RWPE2 (cell line): ENCODE data around the gene GNA14.
A peak's percentile ranks its signal among the peaks of the same experiment; 100 is the strongest.
"Not testable (repeated sequence)": the region's sequence is repeated elsewhere in the genome, so short reads cannot be mapped to it uniquely, and the experiment has no call there.

ENCODE experiments used
- ATAC-seq: fragments of 200-7000 bp; cut with Tn5 transposase; 3 replicates; pipeline ENCODE4 v1.9.1; 2021; ENCODE audit warnings: low read depth
- DNase-seq: peaks from one replicate; pipeline ENCODE4 v3.0.0-alpha.2; 2020; ENCODE audit warnings: low spot score
- H3K27ac ChIP-seq: fragments of 450-650 bp; 2 replicates; pipeline ENCODE4 v1.5.1; 2017; ENCODE audit warnings: mild to moderate bottlenecking; ENCODE audit not compliant: poor library complexity, severe bottlenecking
- H3K27me3 ChIP-seq: fragments of 250-450 bp; sonication (Bioruptor Pico); 2 replicates; pipeline ENCODE4 v1.5.1; 2021; ENCODE audit warnings: mild to moderate bottlenecking, moderate library complexity; ENCODE audit not compliant: insufficient read depth, poor library complexity, severe bottlenecking
- H3K36me3 ChIP-seq: fragments of 250-450 bp; sonication (Bioruptor Pico); 2 replicates; pipeline ENCODE4 v1.5.1; 2020; ENCODE audit warnings: low read depth, mild to moderate bottlenecking, moderate library complexity
- H3K4me1 ChIP-seq: fragments of 250-450 bp; sonication (Bioruptor Pico); 2 replicates; pipeline ENCODE4 v1.5.1; 2021; ENCODE audit warnings: mild to moderate bottlenecking, moderate library complexity; ENCODE audit not compliant: insufficient read depth, poor library complexity, severe bottlenecking
- H3K4me3 ChIP-seq: fragments of 250-450 bp; sonication (Bioruptor Pico); 2 replicates; pipeline ENCODE4 v1.5.1; 2021; ENCODE audit warnings: mild to moderate bottlenecking, moderate library complexity; ENCODE audit not compliant: severe bottlenecking
- H3K9me3 ChIP-seq: fragments of 250-450 bp; sonication (Bioruptor Pico); 2 replicates; pipeline ENCODE4 v1.5.1; 2021; ENCODE audit warnings: mild to moderate bottlenecking, moderate library complexity; ENCODE audit not compliant: severe bottlenecking
- TF ChIP-seq, protein P1 (sequence below): fragments of 450-650 bp; IDR thresholded peaks from one replicate; pipeline ENCODE4 v1.5.1; 2017; ENCODE audit warnings: mild to moderate bottlenecking, moderate library complexity; ENCODE audit not compliant: poor library complexity, severe bottlenecking

GNA14 gene

DNA sequence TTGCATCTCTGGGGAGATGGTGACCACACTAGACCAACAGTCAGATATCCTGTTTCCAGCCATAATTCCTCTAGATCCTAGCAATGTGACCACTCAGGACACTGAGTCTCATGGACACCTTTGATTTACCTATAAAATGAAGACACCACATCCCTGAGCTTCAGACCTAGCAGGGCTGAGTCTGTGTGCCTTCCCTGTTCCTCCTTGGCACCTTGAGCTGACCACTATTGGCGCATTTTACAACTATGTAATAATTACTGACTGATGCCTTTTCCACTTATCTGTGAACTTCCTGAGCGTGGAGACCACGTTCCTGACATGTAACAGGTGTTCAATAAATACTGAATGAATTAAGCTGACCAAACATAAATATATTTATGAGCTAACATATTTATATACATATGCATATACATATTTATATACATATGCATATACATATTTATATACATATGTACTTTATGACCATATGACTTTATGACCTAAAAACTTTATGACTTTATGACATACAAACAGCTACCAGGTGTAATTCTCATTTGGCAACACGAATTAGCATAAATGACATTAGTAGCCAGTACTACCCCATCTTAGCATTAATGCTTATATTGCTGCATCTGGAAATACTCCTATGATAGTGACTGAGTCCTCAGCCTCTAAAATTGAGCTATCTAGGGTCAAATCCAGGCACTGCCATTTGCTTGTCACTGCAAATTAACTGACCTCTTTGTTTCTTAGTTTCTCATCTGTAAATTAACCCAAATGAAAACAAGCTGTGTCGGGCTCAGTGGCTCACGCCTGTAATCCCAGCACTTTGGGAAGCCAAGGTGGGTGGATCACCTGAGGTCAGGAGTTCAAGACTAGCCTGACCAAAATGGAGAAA is 150.6 kb downstream of the GNA14 start:
- TF ChIP-seq, protein P1, sequence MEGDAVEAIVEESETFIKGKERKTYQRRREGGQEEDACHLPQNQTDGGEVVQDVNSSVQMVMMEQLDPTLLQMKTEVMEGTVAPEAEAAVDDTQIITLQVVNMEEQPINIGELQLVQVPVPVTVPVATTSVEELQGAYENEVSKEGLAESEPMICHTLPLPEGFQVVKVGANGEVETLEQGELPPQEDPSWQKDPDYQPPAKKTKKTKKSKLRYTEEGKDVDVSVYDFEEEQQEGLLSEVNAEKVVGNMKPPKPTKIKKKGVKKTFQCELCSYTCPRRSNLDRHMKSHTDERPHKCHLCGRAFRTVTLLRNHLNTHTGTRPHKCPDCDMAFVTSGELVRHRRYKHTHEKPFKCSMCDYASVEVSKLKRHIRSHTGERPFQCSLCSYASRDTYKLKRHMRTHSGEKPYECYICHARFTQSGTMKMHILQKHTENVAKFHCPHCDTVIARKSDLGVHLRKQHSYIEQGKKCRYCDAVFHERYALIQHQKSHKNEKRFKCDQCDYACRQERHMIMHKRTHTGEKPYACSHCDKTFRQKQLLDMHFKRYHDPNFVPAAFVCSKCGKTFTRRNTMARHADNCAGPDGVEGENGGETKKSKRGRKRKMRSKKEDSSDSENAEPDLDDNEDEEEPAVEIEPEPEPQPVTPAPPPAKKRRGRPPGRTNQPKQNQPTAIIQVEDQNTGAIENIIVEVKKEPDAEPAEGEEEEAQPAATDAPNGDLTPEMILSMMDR: no peak
- H3K27me3 ChIP-seq: no peaks in the 10 kb centered on the region
- DNase-seq (no peak), ATAC-seq (no peak)
- H3K4me3 ChIP-seq: no peak overlapping the region
- peaks cover 9% of the 10 kb centered on the region for H3K4me1 ChIP-seq
- no peaks in the 10 kb centered on the region for H3K36me3 ChIP-seq
- no peak overlapping the region for H3K27ac ChIP-seq
- H3K9me3 ChIP-seq: no peaks in the 10 kb centered on the region

DNA sequence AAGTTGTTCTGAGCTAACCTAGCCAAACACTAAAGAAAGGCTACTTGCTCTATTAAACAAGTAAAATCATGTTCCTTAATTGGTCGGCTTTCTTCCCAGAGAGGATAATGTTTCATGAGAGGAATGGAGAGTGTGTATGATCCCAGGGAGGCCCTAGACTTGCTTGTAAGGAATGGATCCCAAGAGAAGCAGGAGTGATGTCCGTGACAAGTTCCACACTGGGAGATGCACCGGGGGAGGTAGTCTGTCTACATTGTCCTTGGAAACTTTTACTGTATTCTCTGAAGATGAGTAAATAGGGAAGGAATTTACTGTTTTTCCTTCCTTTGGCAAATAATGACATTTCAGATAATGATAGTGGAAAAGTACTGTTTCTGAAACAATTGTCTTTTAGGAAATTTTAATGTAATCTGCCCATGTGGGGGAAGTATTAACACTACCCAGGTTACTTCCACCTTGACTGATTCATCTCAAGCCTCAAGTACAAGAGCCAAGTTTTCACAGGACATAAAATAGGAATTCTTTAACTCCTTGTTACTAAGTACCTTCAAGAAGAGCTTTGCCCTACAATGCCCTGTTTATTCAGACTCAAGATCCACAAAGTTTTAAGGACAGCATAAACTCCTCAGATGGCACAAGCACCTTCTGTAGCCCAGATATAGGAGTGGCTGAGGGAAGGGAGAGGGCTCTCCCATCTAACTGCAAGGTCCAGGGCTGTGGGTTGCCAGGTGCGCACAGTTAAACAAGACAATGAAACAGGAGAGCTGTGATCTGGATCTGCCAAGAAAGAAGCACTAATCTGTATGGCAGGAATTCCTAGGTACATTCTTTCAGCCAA is 152.1 kb downstream of the GNA14 start:
- no peaks in the 10 kb centered on the region for H3K9me3 ChIP-seq
- H3K27ac ChIP-seq: peak overlapping the region; percentile 73
- ATAC-seq (peak; percentile 77), DNase-seq (no peak)
- H3K4me3 ChIP-seq: no peak overlapping the region
- TF ChIP-seq, protein P1: no peak
- H3K27me3 ChIP-seq: no peaks in the 10 kb centered on the region
- no peaks in the 10 kb centered on the region for H3K36me3 ChIP-seq
- H3K4me1 ChIP-seq: peaks cover 9% of the 10 kb centered on the region

DNA sequence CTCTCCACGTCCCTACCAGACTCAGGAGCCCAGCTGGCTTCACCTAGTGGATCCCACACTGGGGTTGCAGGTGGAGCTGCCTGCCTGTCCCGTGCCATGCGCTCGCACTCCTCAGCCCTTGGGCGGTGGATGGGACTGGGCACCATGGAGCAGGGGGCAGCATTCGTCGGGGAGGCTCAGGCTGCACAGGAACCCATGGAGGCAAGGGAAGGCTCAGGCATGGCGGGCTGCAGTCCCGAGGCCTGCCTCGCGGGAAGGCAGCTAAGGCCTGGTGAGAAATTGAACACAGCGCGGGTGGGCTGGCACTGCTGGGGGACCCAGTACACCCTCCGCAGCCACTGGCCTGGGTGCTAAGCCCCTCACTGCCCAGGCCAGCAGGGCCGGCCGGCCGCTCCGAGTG is 157.8 kb downstream of the GNA14 start:
- not testable (repeated sequence) for ATAC-seq, H3K36me3 ChIP-seq, H3K9me3 ChIP-seq, H3K4me1 ChIP-seq, DNase-seq, H3K27me3 ChIP-seq, H3K4me3 ChIP-seq, H3K27ac ChIP-seq

DNA sequence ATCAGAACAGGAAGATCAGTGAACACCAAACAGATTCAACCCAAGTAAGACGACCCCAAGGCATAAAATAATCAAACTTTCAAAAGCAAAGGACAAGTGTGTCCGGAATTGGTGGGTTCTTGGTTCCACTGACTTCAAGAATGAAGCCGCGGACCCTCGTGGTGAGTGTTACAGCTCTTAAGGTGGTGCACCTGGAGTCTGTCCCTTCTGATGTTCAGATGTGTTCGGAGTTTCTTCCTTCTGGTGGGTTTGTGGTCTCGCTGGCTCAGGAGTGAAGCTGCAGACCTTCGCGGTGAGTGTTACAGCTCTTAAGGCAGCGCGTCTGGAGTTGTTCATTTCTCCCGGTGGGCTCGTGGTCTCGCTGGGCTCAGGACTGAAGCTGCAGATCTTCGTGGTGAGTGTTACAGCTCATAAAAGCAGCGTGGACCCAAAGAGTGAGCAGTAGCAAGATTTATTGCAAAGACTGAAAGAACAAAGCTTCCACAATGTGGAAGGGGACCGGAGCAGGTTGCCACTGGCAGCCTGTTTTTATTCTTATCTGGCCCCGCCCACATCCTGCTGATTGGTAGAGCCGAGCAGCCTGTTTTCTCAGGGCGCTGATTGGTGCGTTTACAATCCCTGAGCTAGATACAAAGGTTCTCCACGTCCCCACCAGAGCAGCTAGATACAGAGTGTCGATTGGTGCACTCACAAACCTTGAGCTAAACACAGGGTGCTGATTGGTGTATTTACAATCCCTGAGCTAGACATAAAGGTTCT is 158.5 kb downstream of the GNA14 start:
- DNase-seq, ATAC-seq, H3K27ac ChIP-seq, H3K4me1 ChIP-seq, H3K36me3 ChIP-seq, H3K9me3 ChIP-seq, H3K4me3 ChIP-seq, H3K27me3 ChIP-seq: not testable (repeated sequence)

DNA sequence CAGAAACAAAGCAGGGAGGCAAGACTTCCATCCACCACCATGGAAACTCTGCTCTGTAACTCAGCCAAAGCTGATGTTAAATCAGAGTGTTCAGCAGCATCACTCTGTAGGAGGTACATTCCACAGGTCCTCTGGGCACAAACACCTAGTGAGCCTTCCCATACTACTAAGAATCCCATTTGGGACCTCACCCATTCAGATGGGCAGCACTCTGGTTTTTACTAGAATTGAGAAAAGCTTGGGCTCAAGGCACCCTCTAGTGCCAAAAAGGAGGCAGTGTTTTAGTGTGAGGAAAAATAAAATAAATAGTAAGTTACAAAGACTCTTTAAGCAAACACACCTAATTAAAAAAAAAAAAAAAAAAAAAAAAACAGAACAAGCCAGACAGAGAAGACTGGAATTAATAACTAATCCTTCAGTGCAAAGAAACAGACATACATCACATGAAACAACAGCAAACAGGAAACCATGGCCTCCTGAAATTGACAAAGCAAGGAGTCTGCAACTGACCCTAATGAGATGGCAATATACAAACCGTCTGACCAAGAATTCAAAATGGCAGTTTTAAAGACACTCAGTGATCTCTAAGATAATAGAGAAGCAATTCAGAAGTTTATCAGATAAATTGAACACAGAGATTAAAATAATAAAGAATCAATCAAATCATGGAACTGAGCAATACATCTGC is 159.5 kb downstream of the GNA14 start:
- TF ChIP-seq, protein P1: peak; percentile 61
- no peaks in the 10 kb centered on the region for H3K4me1 ChIP-seq
- H3K9me3 ChIP-seq: no peaks in the 10 kb centered on the region
- H3K4me3 ChIP-seq: no peak overlapping the region
- no peaks in the 10 kb centered on the region for H3K27me3 ChIP-seq
- ATAC-seq (no peak), DNase-seq (no peak)
- no peaks in the 10 kb centered on the region for H3K36me3 ChIP-seq
- no peak overlapping the region for H3K27ac ChIP-seq
